GM12875 (cell line): ENCODE data around the gene HSFX3.
"Not testable (repeated sequence)": the region's sequence is repeated elsewhere in the genome, so short reads cannot be mapped to it uniquely, and the experiment has no call there.

Source experiments
- H3K4me3 ChIP-seq: one replicate; pipeline ENCODE4 v1.5.1; 2011; ENCODE audit warnings: low read depth, low read length, control low read depth
- TF ChIP-seq, protein P1 (sequence below): IDR thresholded peaks from 2 replicates; pipeline ENCODE4 v1.5.1; 2011; ENCODE audit warnings: low read depth, mild to moderate bottlenecking, control low read depth, inconsistent platforms, low read length, moderate library complexity, borderline replicate concordance; ENCODE audit not compliant: insufficient read depth

The HSFX3 gene

GRCh38 chrX:149568701-149569296 lies 19.1 kb upstream of the HSFX3 start:
- H3K4me3 ChIP-seq = no peak overlapping the region
- TF ChIP-seq, protein P1, sequence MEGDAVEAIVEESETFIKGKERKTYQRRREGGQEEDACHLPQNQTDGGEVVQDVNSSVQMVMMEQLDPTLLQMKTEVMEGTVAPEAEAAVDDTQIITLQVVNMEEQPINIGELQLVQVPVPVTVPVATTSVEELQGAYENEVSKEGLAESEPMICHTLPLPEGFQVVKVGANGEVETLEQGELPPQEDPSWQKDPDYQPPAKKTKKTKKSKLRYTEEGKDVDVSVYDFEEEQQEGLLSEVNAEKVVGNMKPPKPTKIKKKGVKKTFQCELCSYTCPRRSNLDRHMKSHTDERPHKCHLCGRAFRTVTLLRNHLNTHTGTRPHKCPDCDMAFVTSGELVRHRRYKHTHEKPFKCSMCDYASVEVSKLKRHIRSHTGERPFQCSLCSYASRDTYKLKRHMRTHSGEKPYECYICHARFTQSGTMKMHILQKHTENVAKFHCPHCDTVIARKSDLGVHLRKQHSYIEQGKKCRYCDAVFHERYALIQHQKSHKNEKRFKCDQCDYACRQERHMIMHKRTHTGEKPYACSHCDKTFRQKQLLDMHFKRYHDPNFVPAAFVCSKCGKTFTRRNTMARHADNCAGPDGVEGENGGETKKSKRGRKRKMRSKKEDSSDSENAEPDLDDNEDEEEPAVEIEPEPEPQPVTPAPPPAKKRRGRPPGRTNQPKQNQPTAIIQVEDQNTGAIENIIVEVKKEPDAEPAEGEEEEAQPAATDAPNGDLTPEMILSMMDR = no peak

- H3K4me3 ChIP-seq = no peak overlapping the region
- TF ChIP-seq, protein P1 = no peak
Measured at GRCh38 chrX:149567621-149568417, 18.1 kb upstream of the HSFX3 start.

DNA sequence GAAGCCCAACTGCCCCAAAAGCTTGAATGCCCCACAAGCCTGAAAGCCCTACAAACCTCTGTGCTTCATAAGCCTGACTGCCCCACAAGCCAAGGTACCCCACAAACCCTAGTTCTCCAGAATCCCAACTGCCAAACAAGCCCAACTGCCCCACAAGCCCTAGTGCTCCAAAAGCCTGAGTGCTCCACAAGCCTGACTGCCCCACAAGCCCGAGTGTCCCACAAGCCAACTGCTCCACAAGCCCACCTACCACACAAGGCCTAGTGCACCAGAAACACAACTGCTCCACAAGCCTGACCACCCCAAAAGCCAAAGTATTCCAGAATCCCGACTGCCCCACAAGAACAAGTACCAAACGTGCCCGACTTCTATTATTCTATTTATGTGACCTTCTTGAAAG lies 13.6 kb upstream of the HSFX3 start:
- TF ChIP-seq, protein P1 = no peak
- H3K4me3 ChIP-seq = no peak overlapping the region

GRCh38 chrX:149555251-149555650 lies 5.5 kb upstream of the HSFX3 start:
- not testable (repeated sequence) for H3K4me3 ChIP-seq

DNA sequence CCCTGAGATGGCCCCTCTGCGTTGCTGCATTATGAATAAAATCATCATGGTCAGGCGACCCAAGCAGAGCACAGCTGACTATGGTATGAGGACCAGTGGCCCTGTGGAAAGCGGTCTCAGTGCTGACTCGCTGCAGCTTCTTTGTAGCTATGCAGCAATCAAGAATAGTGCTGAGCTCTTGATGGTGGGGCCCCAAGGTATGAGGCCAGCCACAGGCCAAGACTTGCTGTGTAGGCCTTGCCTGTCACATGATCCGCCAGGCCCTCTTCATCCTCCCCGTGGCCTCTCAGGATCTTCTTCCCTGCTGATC lies 2.2 kb upstream of the HSFX3 start:
- H3K4me3 ChIP-seq = not testable (repeated sequence)

GRCh38 chrX:149551245-149551938 lies 1.7 kb upstream of the HSFX3 start:
- H3K4me3 ChIP-seq = not testable (repeated sequence)

- H3K4me3 ChIP-seq = not testable (repeated sequence)
Measured at GRCh38 chrX:149550454-149550853, 730 bp upstream of the HSFX3 start.

DNA sequence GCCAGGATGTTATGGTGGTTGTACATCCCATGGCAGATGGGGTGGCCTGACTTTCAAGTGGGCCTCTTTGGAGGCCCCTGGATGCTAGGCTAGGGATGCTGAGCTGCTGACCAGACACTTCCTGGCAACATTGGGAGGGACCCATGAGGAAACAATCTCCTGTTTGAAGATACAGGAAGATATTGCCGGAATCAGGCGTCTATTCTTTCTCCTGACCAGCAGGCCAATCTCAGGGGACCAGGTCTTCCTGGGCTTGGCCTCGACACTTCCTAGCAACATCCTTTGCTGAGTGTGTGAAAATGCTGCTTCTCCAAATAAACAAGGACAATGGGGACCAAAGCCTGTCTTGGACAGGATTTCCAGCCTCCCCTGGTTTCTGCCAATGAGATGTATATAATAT lies 1.9 kb downstream of the HSFX3 start:
- H3K4me3 ChIP-seq = not testable (repeated sequence)

- not testable (repeated sequence) for H3K4me3 ChIP-seq
Measured at GRCh38 chrX:149546962-149547361, 2.8 kb downstream of the HSFX3 start.

DNA sequence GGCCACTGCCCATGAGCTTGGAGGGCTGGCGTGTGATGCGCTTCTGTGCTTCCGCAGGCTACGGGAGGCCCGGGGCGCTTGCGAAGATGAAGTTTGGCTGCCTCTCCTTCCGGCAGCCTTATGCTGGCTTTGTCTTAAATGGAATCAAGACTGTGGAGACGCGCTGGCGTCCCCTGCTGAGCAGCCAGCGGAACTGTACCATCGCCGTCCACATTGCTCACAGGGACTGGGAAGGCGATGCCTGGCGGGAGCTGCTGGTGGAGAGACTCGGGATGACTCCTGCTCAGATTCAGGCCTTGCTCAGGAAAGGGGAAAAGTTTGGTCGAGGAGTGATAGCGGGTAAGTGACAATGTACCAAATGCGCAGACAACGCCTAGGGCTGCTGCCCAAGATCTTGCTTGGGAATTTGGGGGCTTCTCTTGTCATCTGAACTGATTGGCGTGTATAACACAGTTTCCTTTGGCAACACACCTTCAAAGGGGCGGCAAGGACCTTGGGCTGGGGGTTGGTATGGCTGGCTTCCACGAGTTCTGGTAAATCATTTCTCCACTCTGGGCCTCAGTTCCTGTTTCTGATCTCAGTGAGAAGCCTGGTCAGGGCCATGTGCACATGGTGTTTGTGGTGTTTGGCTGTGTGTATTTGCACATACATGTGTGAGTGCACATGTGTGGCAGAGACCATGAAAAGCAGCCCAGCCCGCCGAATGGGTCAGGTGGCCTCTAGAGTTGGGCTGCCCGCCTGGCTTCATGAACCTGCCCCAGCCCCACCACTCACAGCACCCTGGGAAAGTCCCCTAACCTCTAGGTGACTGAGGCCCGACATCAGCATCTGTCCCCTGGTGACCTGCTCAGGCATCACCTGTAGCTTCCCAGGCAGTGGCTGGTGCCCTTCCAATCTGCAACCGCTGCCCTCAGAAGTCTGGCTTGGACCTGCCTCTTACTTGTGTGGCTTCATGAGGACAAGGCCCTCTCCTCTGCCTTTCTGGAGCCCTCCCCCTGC lies 3.9 kb downstream of the HSFX3 start:
- H3K4me3 ChIP-seq = not testable (repeated sequence)
